ENCODE data around the gene ERMARD.

Gene ERMARD

GRCh38 chr6:169825558-169826225 lies 74.3 kb downstream of the ERMARD start:
- no peak for DNase-seq (ENCODE audit: low read depth in 3 of 3)

GRCh38 chr6:169826697-169827096 lies 75.3 kb downstream of the ERMARD start:
- no peak for DNase-seq (ENCODE audit: low read depth in 3 of 3)

- no peak for DNase-seq (ENCODE audit: low read depth in 3 of 3)
Observed at GRCh38 chr6:169827290-169827717, 75.9 kb downstream of the ERMARD start.

GRCh38 chr6:169828176-169828575 lies 76.8 kb downstream of the ERMARD start:
- DNase-seq (ENCODE audit: low read depth in 3 of 3), result no peak

- DNase-seq (ENCODE audit: low read depth in 3 of 3), result no peak
Observed at GRCh38 chr6:169829786-169830185, 78.4 kb downstream of the ERMARD start.

GRCh38 chr6:169830876-169831275 lies 79.5 kb downstream of the ERMARD start:
- no peak for DNase-seq (ENCODE audit: low read depth in 3 of 3)
